Transverse colon (tissue), 4 donors: ENCODE results near the gene GSG1L2. TPM values are rescaled to one million over a fixed set of nuclear protein-coding genes. Genes with fewer than 3 reads are reported as not detected.

Experiments
- DNase-seq: peaks from one replicate; pipeline ENCODE4 v3.0.0-alpha.2; 2019
- H3K27ac ChIP-seq, 4 donors: fragments of 200-600 bp; sonication (generic); 2 replicates each; pipeline ENCODE4 v1.5.1; 2016 to 2018; ENCODE audit warnings: inconsistent platforms in 4 of 4
- H3K27me3 ChIP-seq: fragments of 200-600 bp; sonication (generic); 2 replicates; pipeline ENCODE4 v1.5.1; 2017; ENCODE audit warnings: inconsistent platforms
- H3K36me3 ChIP-seq, 4 donors: fragments of 200-600 bp; sonication (generic); 2 replicates each; pipeline ENCODE4 v1.5.1; 2017 to 2019; ENCODE audit warnings: inconsistent platforms in 4 of 4
- H3K4me1 ChIP-seq, 4 donors: fragments of 200-600 bp; sonication (generic); 2 replicates each; pipeline ENCODE4 v1.5.1; 2017 to 2020; ENCODE audit warnings: inconsistent platforms in 4 of 4
- H3K4me3 ChIP-seq, 4 donors: fragments of 200-600 bp; sonication (generic); 1 replicate in 1 of 4; 2 replicates in 3 of 4; pipeline versions ENCODE4 v1.5.1 to v1.6.1; 2017 to 2019; ENCODE audit warnings: inconsistent platforms in 4 of 4
- H3K9me3 ChIP-seq, 2 donors: fragments of 200-600 bp; sonication (generic); 2 replicates each; pipeline ENCODE4 v1.5.1; 2017 to 2019; ENCODE audit warnings: inconsistent platforms in 2 of 2
- EP300 ChIP-seq: sonication (generic); formaldehyde crosslinking; IDR thresholded peaks from one replicate; pipeline ENCODE4 v1.6.1; 2017; ENCODE audit warnings: antibody characterized with exemption, low read depth
- POLR2A ChIP-seq: fragments of 450-650 bp; IDR thresholded peaks from one replicate; pipeline ENCODE4 v1.6.1; 2016; ENCODE audit warnings: antibody characterized with exemption, mild to moderate bottlenecking, moderate library complexity
- POLR2AphosphoS5 ChIP-seq, 3 donors: sonication (generic); formaldehyde crosslinking; IDR thresholded peaks; one replicate each; pipeline ENCODE4 v1.6.1; 2016; ENCODE audit warnings: antibody characterized with exemption in 3 of 3
- WGBS, 2 donors: methylation state at CpG; one replicate each; pipeline ENCODE4 v1.1.5; 2018; ENCODE audit warnings: low coverage in 1 of 2; 5-methylcytosine and 5-hydroxymethylcytosine counted together
- in situ Hi-C, 4 donors: fragments of 200-750 bp; cut with MboI; loops; one replicate each; pipeline versions ENCODE4 v1.15.0 to v1.15.1; 2017; ENCODE audit warnings: low sequenced_read_pairs in 3 of 4, low pct_ligation_motif_present in 1 of 4, low pct_unique_long_range_greater_than_20kb in 1 of 4
- intact Hi-C: fragments of 100-400 bp; cut with DNase I; formaldehyde crosslinking; loops from one replicate; pipeline ENCODE4 v1.15.1; 2023; ENCODE audit warnings: low total_unique reads
- total RNA-seq, 4 donors: library from RNA; depleted of rRNA; stranded (reverse); fragments of >200 nt; gene quantifications; one replicate each; pipeline ENCODE4 v1.1.0, GENCODE V29; 2016
- TF ChIP-seq, protein P1 (sequence below), 5 experiments: fragments of 200-600 bp in 3 of 5; fragments of 450-650 bp in 2 of 5; sonication (generic) in 3 of 5; IDR thresholded peaks; 1 replicate in 2 of 5; 2 replicates in 3 of 5; pipeline ENCODE4 v1.5.1; 2016 to 2017; ENCODE audit warnings: antibody characterized with exemption in 5 of 5, inconsistent platforms in 3 of 5, mild to moderate bottlenecking in 2 of 5, moderate library complexity in 1 of 5

The GSG1L2 gene
- total RNA-seq, 4 donors from 2014 or later: not detected

DNA sequence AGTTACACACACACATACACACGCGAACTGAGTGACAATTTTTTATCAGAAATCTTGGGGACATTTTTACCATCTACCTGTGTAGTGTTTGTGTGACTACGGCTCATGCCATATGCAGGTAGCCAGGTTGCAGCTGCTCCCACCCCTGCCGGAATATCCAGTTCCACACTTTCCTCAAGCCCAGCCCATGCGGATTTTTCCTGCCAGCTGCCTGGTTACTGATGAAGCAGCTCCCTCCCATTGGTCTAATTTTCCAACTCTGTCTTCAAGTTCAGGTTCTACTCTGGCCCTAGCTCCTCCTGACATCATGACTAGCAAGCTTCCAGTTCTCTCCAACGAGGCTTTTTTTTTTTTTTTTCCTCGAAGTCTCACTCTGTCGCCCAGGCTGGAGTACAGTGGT lies 4.8 kb downstream of the GSG1L2 start:
- intact Hi-C loops: no loop called here
- no peak overlapping the region for H3K4me3 ChIP-seq
- no peaks in the 10 kb centered on the region for H3K9me3 ChIP-seq
- no peaks in the 10 kb centered on the region for H3K27me3 ChIP-seq
- in situ Hi-C loops: no loop called here
- no peaks in the 10 kb centered on the region for H3K36me3 ChIP-seq
- H3K4me1 ChIP-seq: no peaks in the 10 kb centered on the region
- no peak for TF ChIP-seq EP300
- peak; percentile 13 for DNase-seq
- 49% methylated on average over 8 of the region's 8 CpGs; no CpG with 5 or more reads in 1 of the 2 donors for WGBS, 2 donors
- H3K27ac ChIP-seq: no peak overlapping the region

DNA sequence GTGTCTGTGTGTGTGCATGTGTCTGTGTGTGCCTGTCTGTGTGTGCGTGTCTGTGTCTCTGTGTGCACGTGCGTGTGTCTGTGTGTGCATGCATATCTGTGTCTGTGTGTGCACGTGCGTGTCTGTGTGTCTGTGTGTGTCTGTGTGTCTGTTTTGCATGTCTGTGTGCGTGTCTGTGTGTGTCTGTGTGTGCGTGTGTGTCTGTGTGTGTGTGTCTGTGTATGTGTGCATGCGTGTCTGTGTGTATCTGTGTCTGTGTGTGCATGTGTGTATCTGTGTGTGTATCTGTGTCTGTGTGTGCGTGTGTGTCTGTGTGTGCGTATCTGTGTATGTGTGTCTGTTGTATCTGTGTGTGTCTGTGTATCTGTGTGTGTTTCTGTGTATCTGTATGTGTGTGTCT lies 5.4 kb downstream of the GSG1L2 start:
- no peaks in the 10 kb centered on the region for H3K36me3 ChIP-seq
- H3K9me3 ChIP-seq: no peaks in the 10 kb centered on the region
- TF ChIP-seq, protein P1, sequence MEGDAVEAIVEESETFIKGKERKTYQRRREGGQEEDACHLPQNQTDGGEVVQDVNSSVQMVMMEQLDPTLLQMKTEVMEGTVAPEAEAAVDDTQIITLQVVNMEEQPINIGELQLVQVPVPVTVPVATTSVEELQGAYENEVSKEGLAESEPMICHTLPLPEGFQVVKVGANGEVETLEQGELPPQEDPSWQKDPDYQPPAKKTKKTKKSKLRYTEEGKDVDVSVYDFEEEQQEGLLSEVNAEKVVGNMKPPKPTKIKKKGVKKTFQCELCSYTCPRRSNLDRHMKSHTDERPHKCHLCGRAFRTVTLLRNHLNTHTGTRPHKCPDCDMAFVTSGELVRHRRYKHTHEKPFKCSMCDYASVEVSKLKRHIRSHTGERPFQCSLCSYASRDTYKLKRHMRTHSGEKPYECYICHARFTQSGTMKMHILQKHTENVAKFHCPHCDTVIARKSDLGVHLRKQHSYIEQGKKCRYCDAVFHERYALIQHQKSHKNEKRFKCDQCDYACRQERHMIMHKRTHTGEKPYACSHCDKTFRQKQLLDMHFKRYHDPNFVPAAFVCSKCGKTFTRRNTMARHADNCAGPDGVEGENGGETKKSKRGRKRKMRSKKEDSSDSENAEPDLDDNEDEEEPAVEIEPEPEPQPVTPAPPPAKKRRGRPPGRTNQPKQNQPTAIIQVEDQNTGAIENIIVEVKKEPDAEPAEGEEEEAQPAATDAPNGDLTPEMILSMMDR (IDR thresholded peaks at IDR 0.05): no peak
- TF ChIP-seq POLR2AphosphoS5 (IDR thresholded peaks at IDR 0.05) (no peak), POLR2A (no peak), EP300 (no peak)
- H3K4me1 ChIP-seq: no peaks in the 10 kb centered on the region
- in situ Hi-C loops: no loop called here
- no peak for DNase-seq
- H3K27ac ChIP-seq: no peak overlapping the region
- no peaks in the 10 kb centered on the region for H3K27me3 ChIP-seq
- WGBS, 2 donors: 0 to 72% methylated on average over 1 to 10 of the region's 10 CpGs
- intact Hi-C loops: no loop called here
- no peak overlapping the region for H3K4me3 ChIP-seq

DNA sequence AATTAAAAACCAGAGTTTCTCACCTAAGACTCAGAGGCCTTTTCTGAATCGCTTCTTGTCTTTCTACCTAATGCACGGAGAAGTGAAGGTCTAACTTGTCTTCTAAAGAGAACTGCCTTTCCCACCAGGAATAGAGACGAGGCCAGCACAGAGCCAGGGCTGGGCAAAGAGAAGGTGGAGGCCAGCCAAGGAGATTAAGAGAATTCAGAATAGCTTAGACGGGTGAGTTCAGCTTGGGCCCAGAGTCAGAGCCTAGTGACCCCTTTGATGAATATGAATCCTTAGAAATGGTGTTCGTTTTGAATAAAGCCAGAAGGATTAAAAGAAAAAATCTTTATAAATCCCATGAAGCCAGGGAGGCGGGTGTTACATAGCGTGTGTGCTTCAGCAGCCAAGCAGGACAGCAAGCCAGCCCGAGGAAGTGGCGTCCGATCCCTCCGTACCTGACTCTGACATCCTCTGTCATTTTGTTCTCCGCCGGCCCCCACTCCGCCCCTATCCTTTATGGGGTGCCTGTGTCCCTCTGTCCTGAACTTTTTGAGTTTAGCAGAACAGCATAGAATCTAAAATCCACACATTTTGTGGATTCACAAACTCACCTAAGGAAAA lies 7.4 kb downstream of the GSG1L2 start:
- H3K4me3 ChIP-seq: no peak overlapping the region
- H3K9me3 ChIP-seq: no peaks in the 10 kb centered on the region
- no peaks in the 10 kb centered on the region for H3K36me3 ChIP-seq
- in situ Hi-C loops (no loop called here), intact Hi-C loops (no loop called here)
- TF ChIP-seq POLR2A (no peak), EP300 (no peak), POLR2AphosphoS5 (IDR thresholded peaks at IDR 0.05) (no peak)
- TF ChIP-seq, protein P1 (IDR thresholded peaks at IDR 0.05): no peak
- 73 to 75% methylated on average over 12 to 14 of the region's 14 CpGs for WGBS, 2 donors
- H3K27me3 ChIP-seq: no peaks in the 10 kb centered on the region
- no peaks in the 10 kb centered on the region for H3K4me1 ChIP-seq
- DNase-seq: no peak
- no peak overlapping the region for H3K27ac ChIP-seq

DNA sequence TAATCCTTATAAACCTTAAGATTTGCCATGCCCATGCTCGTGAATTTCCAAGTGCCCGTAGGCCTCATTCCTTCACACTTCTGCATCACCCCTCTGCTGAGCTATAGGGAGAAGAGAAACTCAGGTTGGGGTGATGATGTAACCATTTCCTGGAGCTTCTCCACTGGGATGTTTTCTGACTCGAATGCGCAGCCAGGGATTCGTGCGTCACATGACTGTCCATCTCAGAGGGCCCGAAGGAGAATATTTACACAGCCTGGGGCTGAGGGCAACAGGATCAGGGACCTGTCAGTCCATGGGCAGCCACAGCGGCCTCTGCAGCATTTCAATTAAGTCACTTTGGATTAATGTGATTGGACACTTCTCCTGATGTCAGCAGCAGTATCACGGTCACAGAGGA lies 8.7 kb downstream of the GSG1L2 start:
- H3K27me3 ChIP-seq: no peaks in the 10 kb centered on the region
- in situ Hi-C loops: no loop called here
- WGBS, 2 donors: 83 to 100% methylated on average over 1 to 9 of the region's 9 CpGs

More for the DNA sequence above, 8.7 kb downstream of the GSG1L2 start:
- intact Hi-C loops: no loop called here
- no peak overlapping the region for H3K4me3 ChIP-seq
- DNase-seq: no peak
- TF ChIP-seq, protein P1 (IDR thresholded peaks at IDR 0.05): no peak
- TF ChIP-seq EP300 (no peak), POLR2A (no peak), POLR2AphosphoS5 (IDR thresholded peaks at IDR 0.05) (no peak)
- H3K36me3 ChIP-seq: no peaks in the 10 kb centered on the region
- no peaks in the 10 kb centered on the region for H3K4me1 ChIP-seq
- no peak overlapping the region for H3K27ac ChIP-seq
- no peaks in the 10 kb centered on the region for H3K9me3 ChIP-seq
